HG02642 (cell line): Measurements from ENCODE around the gene ARL8A.
"Not testable (repeated sequence)": the region's sequence is repeated elsewhere in the genome, so short reads cannot be mapped to it uniquely, and the experiment has no call there.

Source experiments
- ATAC-seq: cut with Tn5 transposase; IDR thresholded peaks from one replicate; pipeline ENCODE4 v1.9.1; 2021; ENCODE audit warnings: mild to moderate bottlenecking; ENCODE audit not compliant: unreplicated experiment, poor library complexity

Gene ARL8A

GRCh38 chr1:202143768-202144401 lies 652 bp downstream of the ARL8A start:
- peak; percentile 55 for ATAC-seq

GRCh38 chr1:202143011-202143767 lies 1.3 kb downstream of the ARL8A start:
- ATAC-seq, result peak; percentile 24

- ATAC-seq, result not testable (repeated sequence)
Observed at GRCh38 chr1:202141468-202141867, 3.1 kb downstream of the ARL8A start.

GRCh38 chr1:202140833-202141232 lies 3.7 kb downstream of the ARL8A start:
- ATAC-seq, result no peak

GRCh38 chr1:202135221-202135721 lies 9.3 kb downstream of the ARL8A start:
- no peak for ATAC-seq

- no peak for ATAC-seq
Observed at GRCh38 chr1:202134645-202135172, 9.8 kb downstream of the ARL8A start.

GRCh38 chr1:202133989-202134388 lies 10.5 kb downstream of the ARL8A start:
- ATAC-seq, result no peak

GRCh38 chr1:202133496-202133895 lies 11.0 kb downstream of the ARL8A start:
- ATAC-seq, result no peak

- no peak for ATAC-seq
Observed at GRCh38 chr1:202133001-202133400, 11.5 kb downstream of the ARL8A start.

GRCh38 chr1:202131956-202132821 lies 12.3 kb downstream of the ARL8A start:
- no peak for ATAC-seq

- no peak for ATAC-seq
Observed at GRCh38 chr1:202130816-202131522, 13.6 kb downstream of the ARL8A start.

- ATAC-seq, result no peak
Observed at GRCh38 chr1:202130297-202130721, 14.2 kb downstream of the ARL8A start.

- ATAC-seq, result no peak
Observed at GRCh38 chr1:202129453-202130296, 14.9 kb downstream of the ARL8A start.

- ATAC-seq, result no peak
Observed at GRCh38 chr1:202127836-202128622, 16.5 kb downstream of the ARL8A start.

GRCh38 chr1:202127061-202127460 lies 17.5 kb downstream of the ARL8A start:
- no peak for ATAC-seq

GRCh38 chr1:202126426-202126825 lies 18.1 kb downstream of the ARL8A start:
- ATAC-seq, result no peak

- ATAC-seq, result no peak
Observed at GRCh38 chr1:202125611-202126010, 18.9 kb downstream of the ARL8A start.

GRCh38 chr1:202124142-202124541 lies 20.4 kb downstream of the ARL8A start:
- no peak for ATAC-seq
